Stimulated activated CD4-positive, alpha-beta T cell treated with anti-CD3 and anti-CD28 coated beads, Interleukin-1b, Interleukin-23, amount 100 ng/mL, for 48 hours (primary cell): ENCODE results near the gene ZMYND15.

ENCODE experiments used
- DNase-seq: peaks from one replicate; pipeline ENCODE4 v3.0.0-alpha.2; 2020

The ZMYND15 gene

GRCh38 chr17:4788159-4788806 lies 48.6 kb downstream of the ZMYND15 start:
- DNase-seq, result no peak

GRCh38 chr17:4788807-4789700 lies 49.4 kb downstream of the ZMYND15 start, which contains the start of gene GLTPD2:
TSS of gene GLTPD2 (plus strand) at chr17:4788964. CDS start at chr17:4789012, 48 bp downstream.
- no peak for DNase-seq

GRCh38 chr17:4789701-4789950 lies 50.0 kb downstream of the ZMYND15 start:
- DNase-seq, result no peak

GRCh38 chr17:4789951-4790704 lies 50.5 kb downstream of the ZMYND15 start:
- peak; percentile 84 for DNase-seq

GRCh38 chr17:4790705-4791088 lies 51.1 kb downstream of the ZMYND15 start:
- no peak for DNase-seq

- DNase-seq, result no peak
Measured at GRCh38 chr17:4795168-4795567, 55.5 kb downstream of the ZMYND15 start.
